ENCODE data around the gene SNAPC2.

DNA sequence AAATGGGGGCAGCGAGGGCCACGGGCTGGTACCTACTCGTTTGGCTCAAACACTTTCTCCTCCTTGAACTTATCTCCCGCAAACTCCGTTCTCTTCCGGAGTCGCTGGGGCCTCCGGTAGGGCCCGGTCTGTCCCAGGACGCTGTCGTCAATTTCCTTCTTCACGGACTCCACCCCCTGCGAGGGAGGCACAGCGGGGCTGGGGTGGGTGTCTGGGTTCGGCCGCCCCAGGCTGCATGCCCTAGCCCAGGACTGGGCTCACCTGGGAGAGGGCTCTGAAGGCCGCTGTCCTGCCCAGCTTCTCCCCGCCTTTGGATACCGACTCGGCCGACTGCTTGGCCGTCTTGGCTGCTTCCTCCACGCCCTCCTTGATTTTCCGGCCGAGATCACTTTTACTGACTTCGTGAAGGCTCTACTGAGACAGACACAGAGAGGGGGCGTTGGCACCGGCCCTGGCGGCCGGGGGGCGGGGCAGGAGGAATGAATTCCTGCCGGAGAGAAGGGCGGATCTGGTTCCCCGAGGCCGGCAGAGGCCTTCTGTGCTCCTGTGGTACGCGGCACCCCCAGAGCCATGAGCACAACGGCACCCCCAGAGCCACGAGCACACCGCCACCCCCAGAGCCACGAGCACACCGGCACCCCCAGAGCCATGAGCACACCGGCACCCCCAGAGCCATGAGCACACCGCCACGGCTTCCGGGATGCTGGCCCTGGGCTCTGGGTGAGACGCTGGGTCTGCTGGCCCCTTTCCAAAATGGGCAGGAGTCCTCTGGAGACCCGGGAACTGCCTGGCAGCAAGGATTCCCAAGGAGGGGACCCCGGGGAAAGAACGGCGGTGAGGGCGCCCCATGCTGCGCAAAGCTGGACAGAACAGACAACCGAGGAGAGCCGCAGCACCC, 13.9 kb downstream of the SNAPC2 start:
- TF ChIP-seq, protein P1, sequence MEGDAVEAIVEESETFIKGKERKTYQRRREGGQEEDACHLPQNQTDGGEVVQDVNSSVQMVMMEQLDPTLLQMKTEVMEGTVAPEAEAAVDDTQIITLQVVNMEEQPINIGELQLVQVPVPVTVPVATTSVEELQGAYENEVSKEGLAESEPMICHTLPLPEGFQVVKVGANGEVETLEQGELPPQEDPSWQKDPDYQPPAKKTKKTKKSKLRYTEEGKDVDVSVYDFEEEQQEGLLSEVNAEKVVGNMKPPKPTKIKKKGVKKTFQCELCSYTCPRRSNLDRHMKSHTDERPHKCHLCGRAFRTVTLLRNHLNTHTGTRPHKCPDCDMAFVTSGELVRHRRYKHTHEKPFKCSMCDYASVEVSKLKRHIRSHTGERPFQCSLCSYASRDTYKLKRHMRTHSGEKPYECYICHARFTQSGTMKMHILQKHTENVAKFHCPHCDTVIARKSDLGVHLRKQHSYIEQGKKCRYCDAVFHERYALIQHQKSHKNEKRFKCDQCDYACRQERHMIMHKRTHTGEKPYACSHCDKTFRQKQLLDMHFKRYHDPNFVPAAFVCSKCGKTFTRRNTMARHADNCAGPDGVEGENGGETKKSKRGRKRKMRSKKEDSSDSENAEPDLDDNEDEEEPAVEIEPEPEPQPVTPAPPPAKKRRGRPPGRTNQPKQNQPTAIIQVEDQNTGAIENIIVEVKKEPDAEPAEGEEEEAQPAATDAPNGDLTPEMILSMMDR (IDR thresholded peaks at IDR 0.05), result peak in 1 of 6 experiments; percentile 1
- no peak for TF ChIP-seq POLR2A (IDR thresholded peaks at IDR 0.05)

Measured in adrenal gland (tissue), 5 donors.